Left lung (tissue), 10 donors: Measurements from ENCODE around the gene GSS. TPM values are rescaled to one million over a fixed set of nuclear protein-coding genes. Genes with fewer than 3 reads are reported as not detected.
"Not testable (repeated sequence)": the region's sequence is repeated elsewhere in the genome, so short reads cannot be mapped to it uniquely, and the experiment has no call there.

Experiments
- ATAC-seq: fragments of 200-7000 bp; cut with Tn5 transposase; one replicate; pipeline ENCODE4 v1.9.1; 2020; ENCODE audit warnings: moderate library complexity
- DNase-seq, 4 donors: peaks; one replicate each; pipeline ENCODE4 v3.0.0-alpha.2; 2013 to 2020
- H3K27ac ChIP-seq, 2 donors: fragments of 200-600 bp; sonication (generic) in 1 of 2; one replicate each; pipeline versions ENCODE4 v1.5.0 to v1.8.0; 2020 to 2021
- H3K27me3 ChIP-seq, 2 donors: fragments of 200-600 bp; sonication (generic) in 1 of 2; one replicate each; pipeline versions ENCODE4 v1.5.0 to v1.8.0; 2020 to 2021
- H3K36me3 ChIP-seq, 2 donors: fragments of 200-600 bp; sonication (generic) in 1 of 2; one replicate each; pipeline versions ENCODE4 v1.5.0 to v1.8.0; 2020 to 2021
- H3K4me1 ChIP-seq, 2 donors: fragments of 200-600 bp; one replicate each; pipeline ENCODE4 v1.8.0; 2021
- H3K4me3 ChIP-seq, 2 donors: fragments of 200-600 bp; sonication (generic) in 1 of 2; one replicate each; pipeline versions ENCODE4 v1.5.0 to v1.8.0; 2020 to 2021; ENCODE audit warnings: mild to moderate bottlenecking in 1 of 2
- H3K9me3 ChIP-seq, 2 donors: fragments of 200-600 bp; sonication (generic) in 1 of 2; one replicate each; pipeline versions ENCODE4 v1.5.0 to v1.8.0; 2020 to 2021
- CTCF ChIP-seq, 2 donors: fragments of 200-600 bp; sonication (generic) in 1 of 2; IDR thresholded peaks; one replicate each; pipeline versions ENCODE4 v1.5.0 to v1.8.0; 2021; ENCODE audit warnings: antibody characterized with exemption in 2 of 2
- intact Hi-C, 2 donors: fragments of 100-400 bp; cut with DNase I; formaldehyde crosslinking; loops; one replicate each; pipeline versions ENCODE4 v1.11.2 to v1.14.2; 2022
- polyA plus RNA-seq, 6 donors: library from polyadenylated mRNA; unstranded; fragments of 120-200 nt; gene quantifications; one replicate each; pipeline ENCODE4 v1.2.1, GENCODE V29; 2013; ENCODE audit not compliant: insufficient read length in 6 of 6
- total RNA-seq, 2 donors: library from RNA; stranded (reverse); fragmentation: NEBNext Ultra II Directional; extraction: Animal tissue kit (Norgen Biotek cat#: 25700); gene quantifications; one replicate each; pipeline ENCODE4 v1.2.1, GENCODE V29; 2021
- donor health status: DM: no; HTN: yes; CAD: no.
- donor health status: DM: no; HTN: no; CAD: no.

The GSS gene
- total and polyA plus RNA-seq, 8 donors, result 37.8 to 50.3 (median 41.5) TPM

DNA sequence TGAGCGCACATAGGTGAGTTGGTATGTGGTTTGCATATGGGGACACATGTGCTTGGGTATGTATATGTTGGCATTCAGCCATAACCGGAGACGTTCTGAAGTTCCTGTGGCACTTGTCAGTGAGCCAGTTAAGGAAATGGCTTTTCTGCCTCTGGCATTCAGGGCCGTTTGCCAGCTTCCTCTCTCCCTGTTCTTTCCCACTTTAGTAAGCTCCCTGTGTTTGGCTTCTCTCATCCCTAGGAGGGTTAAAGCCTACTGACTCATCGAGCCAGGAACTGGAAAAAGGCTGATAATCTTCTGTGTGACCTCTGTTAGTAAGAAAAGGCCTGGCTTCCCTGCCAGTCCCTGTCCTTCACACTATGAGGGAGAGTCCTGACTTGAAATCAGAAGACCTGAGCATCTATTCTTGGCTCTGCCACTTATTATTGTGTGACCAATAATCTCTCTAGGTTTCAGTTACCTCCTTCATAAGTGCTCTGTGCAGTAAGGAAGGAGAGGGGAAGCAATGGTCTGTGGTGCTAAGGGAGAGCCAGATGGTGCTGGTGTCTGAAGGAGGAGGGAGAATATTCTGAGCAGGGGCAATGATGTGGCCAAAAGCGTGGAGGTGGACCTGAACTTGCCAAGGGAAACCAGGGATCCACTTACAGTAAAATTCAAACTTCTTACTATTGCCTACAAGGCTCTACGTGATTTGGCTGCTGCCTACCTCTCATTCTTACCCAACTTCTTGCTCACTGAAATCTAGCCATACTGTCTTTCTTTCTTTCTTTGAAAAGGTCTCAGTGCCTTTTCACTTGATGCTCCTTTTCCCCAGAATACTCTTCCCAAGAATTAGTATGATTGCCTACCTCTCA is 47.8 kb downstream of the GSS start:
- ATAC-seq (peak; percentile 92), DNase-seq (peak in 3 of 4 donors; percentile 13 to 62 (median 42))
- no peak for TF ChIP-seq CTCF (IDR thresholded peaks at IDR 0.05)
- Histone ChIP-seq H3K9me3 (no peaks in the 10 kb centered on the region), H3K36me3 (no peaks in the 10 kb centered on the region), H3K27me3 (no peaks in the 10 kb centered on the region), H3K4me3 (no peak overlapping the region), H3K27ac (peak overlapping the region; percentile 55 to 68), H3K4me1 (peaks cover 11 to 29% of the 10 kb centered on the region in 2 donors)
- intact Hi-C loops, result no loop called here

- peak overlapping the region in 1 of 2 donors; percentile 10 for H3K27ac ChIP-seq
- TF ChIP-seq CTCF (IDR thresholded peaks at IDR 0.05), result no peak
- H3K4me1 ChIP-seq, result peaks cover 11 to 36% of the 10 kb centered on the region in 2 donors
- H3K36me3 ChIP-seq, result no peaks in the 10 kb centered on the region
- DNase-seq (no peak), ATAC-seq (no peak)
- H3K27me3 ChIP-seq, result no peaks in the 10 kb centered on the region
- intact Hi-C loops, result no loop called here
- H3K9me3 ChIP-seq, result no peaks in the 10 kb centered on the region
- H3K4me3 ChIP-seq, result no peak overlapping the region
Observed at GRCh38 chr20:34904202-34904621, 51.4 kb downstream of the GSS start.

DNA sequence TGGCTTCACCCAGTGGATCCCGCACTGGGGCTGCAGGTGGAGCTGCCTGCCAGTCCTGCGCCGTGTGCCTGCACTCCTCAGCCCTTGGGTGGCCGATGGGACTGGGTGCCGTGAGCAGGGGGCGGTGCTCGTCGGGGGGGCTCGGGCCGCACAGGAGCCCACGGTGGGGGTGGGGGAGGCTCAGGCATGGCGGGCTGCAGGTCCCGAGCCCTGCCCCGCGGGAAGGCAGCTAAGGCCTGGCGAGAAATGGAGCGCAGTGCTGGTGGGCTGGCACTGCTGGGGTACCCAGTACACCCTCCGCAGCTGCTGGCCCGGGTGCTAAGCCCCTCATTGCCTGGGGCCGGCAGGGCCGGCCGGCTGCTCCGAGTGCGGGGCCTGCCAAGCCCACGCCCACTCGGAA is 56.9 kb downstream of the GSS start:
- DNase-seq, H3K27ac ChIP-seq, intact Hi-C loops, H3K9me3 ChIP-seq, H3K4me3 ChIP-seq, H3K36me3 ChIP-seq, H3K27me3 ChIP-seq, ATAC-seq: not testable (repeated sequence)
- peaks cover 6 to 16% of the 10 kb centered on the region in 2 donors for H3K4me1 ChIP-seq

DNA sequence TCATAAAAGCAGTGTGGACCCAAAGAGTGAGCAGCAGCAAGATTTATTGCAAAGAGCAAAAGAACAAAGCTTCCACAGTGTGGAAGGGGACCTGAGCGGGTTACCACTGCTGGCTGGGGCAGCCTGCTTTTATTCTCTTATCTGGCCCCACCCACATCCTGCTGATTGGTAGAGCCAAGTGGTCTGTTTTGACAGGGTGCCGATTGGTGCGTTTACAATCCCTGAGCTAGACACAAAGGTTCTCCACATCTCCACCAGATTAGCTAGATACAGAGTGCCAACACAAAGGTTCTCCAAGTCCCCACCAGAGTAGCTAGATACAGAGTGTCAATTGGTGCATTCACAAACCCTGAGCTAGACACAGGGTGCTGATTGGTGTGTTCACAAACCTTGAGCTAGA is 57.5 kb downstream of the GSS start:
- H3K9me3 ChIP-seq, H3K27ac ChIP-seq, intact Hi-C loops, H3K4me3 ChIP-seq, DNase-seq, H3K27me3 ChIP-seq, ATAC-seq, H3K36me3 ChIP-seq: not testable (repeated sequence)
- H3K4me1 ChIP-seq, result peaks cover 6 to 19% of the 10 kb centered on the region in 2 donors

- no peaks in the 10 kb centered on the region for H3K27me3 ChIP-seq
- no peaks in the 10 kb centered on the region for H3K36me3 ChIP-seq
- TF ChIP-seq CTCF (IDR thresholded peaks at IDR 0.05), result no peak
- no peak overlapping the region for H3K4me3 ChIP-seq
- H3K9me3 ChIP-seq, result no peaks in the 10 kb centered on the region
- no peak overlapping the region for H3K27ac ChIP-seq
- ATAC-seq (peak; percentile 62), DNase-seq (no peak)
- peaks cover 6 to 38% of the 10 kb centered on the region in 2 donors for H3K4me1 ChIP-seq
- intact Hi-C loops, result no loop called here
Observed at GRCh38 chr20:34896086-34896621, 59.5 kb downstream of the GSS start.

DNA sequence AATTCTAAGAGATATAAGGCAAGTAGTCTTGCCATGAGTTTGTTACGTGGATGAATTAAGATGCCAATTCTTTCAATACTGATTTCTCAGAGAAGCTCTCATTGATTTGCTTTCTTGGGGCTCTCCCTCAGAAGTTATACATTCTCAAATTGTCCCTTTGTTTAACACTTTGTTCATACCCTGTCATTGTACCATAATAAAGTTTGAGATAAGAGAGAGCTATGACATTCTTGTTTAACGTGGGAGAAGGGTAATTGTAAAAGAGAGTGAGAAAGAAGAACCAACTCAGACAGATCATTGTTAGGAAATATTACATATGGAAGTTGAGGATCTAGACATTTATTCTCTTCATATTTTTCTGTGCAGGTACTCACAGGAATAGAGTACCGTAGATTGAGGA is 60.1 kb downstream of the GSS start:
- intact Hi-C loops, result no loop called here
- no peak overlapping the region for H3K4me3 ChIP-seq
- H3K4me1 ChIP-seq, result peaks cover 6 to 44% of the 10 kb centered on the region in 2 donors
- DNase-seq (no peak), ATAC-seq (no peak)
- TF ChIP-seq CTCF (IDR thresholded peaks at IDR 0.05), result no peak
- no peaks in the 10 kb centered on the region for H3K36me3 ChIP-seq
- H3K27ac ChIP-seq, result no peak overlapping the region
- no peaks in the 10 kb centered on the region for H3K27me3 ChIP-seq
- no peaks in the 10 kb centered on the region for H3K9me3 ChIP-seq
